CD4-positive, alpha-beta memory T cell (primary cell): ENCODE data around the gene PITX1. TPM values are rescaled to one million over a fixed set of nuclear protein-coding genes. Genes with fewer than 3 reads are reported as not detected.
A peak's percentile ranks its signal among the peaks of the same experiment; 100 is the strongest.
"Not testable (repeated sequence)": the region's sequence is repeated elsewhere in the genome, so short reads cannot be mapped to it uniquely, and the experiment has no call there.

Experiments
- CTCF ChIA-PET: fragments of 350-600 bp; sonication (Branson Sonifier 250); formaldehyde crosslinking; loops from one replicate; lab custom pipeline; 2021; ENCODE audit warnings: inconsistent platforms; ENCODE audit not compliant: partially characterized antibody; lab: Charles Lee
- POLR2A ChIA-PET: fragments of 350-600 bp; sonication (Branson Sonifier 250); formaldehyde crosslinking; loops from one replicate; lab custom pipeline; 2021; ENCODE audit not compliant: partially characterized antibody; lab: Charles Lee
- DNase-seq, 5 donors: peaks; one replicate each; pipeline versions ENCODE4 v3.0.0 to v3.0.0-alpha.2; 2020 to 2022; ENCODE audit warnings: mixed read lengths in 1 of 5
- H3K27ac ChIP-seq: one replicate; pipeline ENCODE4 v1.7.0; 2013; ENCODE audit warnings: low read depth, low read length
- H3K27me3 ChIP-seq: 2 replicates; pipeline ENCODE4 v1.7.0; 2013; ENCODE audit warnings: mild to moderate bottlenecking, low read length, moderate library complexity; ENCODE audit not compliant: insufficient read depth
- H3K36me3 ChIP-seq: 2 replicates; pipeline ENCODE4 v1.7.0; 2013; ENCODE audit warnings: mild to moderate bottlenecking, low read length, moderate library complexity; ENCODE audit not compliant: insufficient read depth
- H3K4me1 ChIP-seq: 2 replicates; pipeline ENCODE4 v1.7.0; 2013; ENCODE audit warnings: mild to moderate bottlenecking, low read length, moderate library complexity; ENCODE audit not compliant: insufficient read depth
- H3K4me3 ChIP-seq, 2 donors: one replicate each; pipeline ENCODE4 v1.7.0; 2013; ENCODE audit warnings: low read length in 2 of 2, mild to moderate bottlenecking in 1 of 2
- H3K9me3 ChIP-seq, 2 donors: one replicate each; pipeline ENCODE4 v1.7.0; 2013; ENCODE audit warnings: low read length in 2 of 2, control low read depth in 1 of 2; ENCODE audit not compliant: control insufficient read depth in 1 of 2
- H3K27ac Mint-ChIP-seq, 7 donors: one replicate each; pipeline ENCODE4 v1.8.0; 2020 to 2021; ENCODE audit warnings: mixed read lengths in 7 of 7, mild to moderate bottlenecking in 6 of 7, inconsistent platforms in 3 of 7, moderate library complexity in 3 of 7
- H3K27me3 Mint-ChIP-seq, 2 donors: one replicate each; pipeline ENCODE4 v1.8.0; 2020 to 2021; ENCODE audit warnings: mixed read lengths in 2 of 2
- H3K36me3 Mint-ChIP-seq, 2 donors: one replicate each; pipeline ENCODE4 v1.8.0; 2020 to 2021; ENCODE audit warnings: mixed read lengths in 2 of 2, inconsistent platforms in 1 of 2, mild to moderate bottlenecking in 1 of 2
- H3K4me1 Mint-ChIP-seq, 4 donors: one replicate each; pipeline ENCODE4 v1.8.0; 2020 to 2021; ENCODE audit warnings: mixed read lengths in 4 of 4, mild to moderate bottlenecking in 1 of 4
- H3K4me3 Mint-ChIP-seq, 8 donors: one replicate each; pipeline ENCODE4 v1.8.0; 2020 to 2021; ENCODE audit warnings: mixed read lengths in 8 of 8, mild to moderate bottlenecking in 7 of 8, moderate library complexity in 6 of 8, inconsistent platforms in 3 of 8
- H3K9me3 Mint-ChIP-seq, 8 donors: one replicate each; pipeline ENCODE4 v1.8.0; 2020 to 2021; ENCODE audit warnings: mixed read lengths in 8 of 8, mild to moderate bottlenecking in 5 of 8, inconsistent platforms in 3 of 8, moderate library complexity in 1 of 8
- intact Hi-C: fragments of 100-400 bp; cut with micrococcal nuclease; formaldehyde crosslinking; loops from one replicate; pipeline ENCODE4 v1.15.1; 2023
- polyA plus RNA-seq, 2 donors: library from polyadenylated mRNA; unstranded; fragments of 300-500 nt; fragmentation: Illumina TruSeq; gene quantifications; one replicate each; pipeline ENCODE4 v1.2.3, GENCODE V29; 2021
- total RNA-seq, 2 experiments: library from RNA; stranded (reverse); gene quantifications; one replicate each; pipeline ENCODE4 v1.2.3, GENCODE V29; 2021

The PITX1 gene
- total and polyA plus RNA-seq, 4 experiments from 2014 or later: not detected

GRCh38 chr5:135007749-135008363, 26.2 kb downstream of the PITX1 start:
- Histone ChIP-seq H3K9me3 (no peaks in the 10 kb centered on the region), H3K4me1 (no peaks in the 10 kb centered on the region), H3K27me3 (no peaks in the 10 kb centered on the region), H3K27ac (no peak overlapping the region), H3K4me3 (no peak overlapping the region), H3K36me3 (no peaks in the 10 kb centered on the region)
- no peak overlapping the region for H3K27ac Mint-ChIP-seq
- H3K27me3 Mint-ChIP-seq: no peaks in the 10 kb centered on the region
- H3K36me3 Mint-ChIP-seq: peaks cover 2 to 18% of the 10 kb centered on the region in 2 donors
- CTCF ChIA-PET: no interaction called here
- H3K4me3 Mint-ChIP-seq: no peak overlapping the region
- H3K4me1 Mint-ChIP-seq: no peaks in the 10 kb centered on the region
- intact Hi-C loops: loop anchor here (2.0 kb wide), 1 partner anchor 69 kb away; no protein-coding TSS in a partner anchor
- DNase-seq: no peak
- H3K9me3 Mint-ChIP-seq: no peaks in the 10 kb centered on the region
- POLR2A ChIA-PET: no interaction called here

GRCh38 chr5:135007305-135007704, 26.7 kb downstream of the PITX1 start:
- Histone ChIP-seq H3K4me1 (no peaks in the 10 kb centered on the region), H3K36me3 (no peaks in the 10 kb centered on the region), H3K4me3 (no peak overlapping the region), H3K27ac (no peak overlapping the region), H3K27me3 (no peaks in the 10 kb centered on the region), H3K9me3 (no peaks in the 10 kb centered on the region)
- Mint-ChIP-seq H3K36me3 (peaks cover 2 to 22% of the 10 kb centered on the region in 2 donors), H3K9me3 (no peaks in the 10 kb centered on the region), H3K4me3 (no peak overlapping the region), H3K4me1 (no peaks in the 10 kb centered on the region), H3K27ac (no peak overlapping the region), H3K27me3 (peaks cover 0 to 4% of the 10 kb centered on the region in 2 donors)
- intact Hi-C loops: no loop called here
- DNase-seq: no peak
- ChIA-PET CTCF (no interaction called here), POLR2A (no interaction called here)

- DNase-seq: no peak
- no peaks in the 10 kb centered on the region for H3K9me3 Mint-ChIP-seq
- H3K27me3 Mint-ChIP-seq: peaks cover 0 to 5% of the 10 kb centered on the region in 2 donors
- no peaks in the 10 kb centered on the region for H3K4me1 ChIP-seq
- no peaks in the 10 kb centered on the region for H3K4me1 Mint-ChIP-seq
- POLR2A ChIA-PET: no interaction called here
- no peak overlapping the region for H3K4me3 Mint-ChIP-seq
- no peaks in the 10 kb centered on the region for H3K36me3 ChIP-seq
- peaks cover 7 to 24% of the 10 kb centered on the region in 2 donors for H3K36me3 Mint-ChIP-seq
- no peak overlapping the region for H3K4me3 ChIP-seq
- H3K9me3 ChIP-seq: no peaks in the 10 kb centered on the region
- no peak overlapping the region for H3K27ac ChIP-seq
- intact Hi-C loops: no loop called here
- CTCF ChIA-PET: no interaction called here
- no peak overlapping the region for H3K27ac Mint-ChIP-seq
- no peaks in the 10 kb centered on the region for H3K27me3 ChIP-seq
These were observed 29.0 kb downstream of the PITX1 start for GRCh38 chr5:135005076-135005475.

- POLR2A ChIA-PET: no interaction called here
These were observed 29.7 kb downstream of the PITX1 start for GRCh38 chr5:135004376-135004775.

GRCh38 chr5:134998068-134998467, 36.0 kb downstream of the PITX1 start:
- H3K4me3 Mint-ChIP-seq, POLR2A ChIA-PET, H3K27ac Mint-ChIP-seq, H3K27me3 ChIP-seq, DNase-seq, H3K9me3 Mint-ChIP-seq, H3K4me1 ChIP-seq, H3K4me3 ChIP-seq, H3K36me3 ChIP-seq, CTCF ChIA-PET, H3K9me3 ChIP-seq, intact Hi-C loops, H3K27me3 Mint-ChIP-seq, H3K4me1 Mint-ChIP-seq, H3K27ac ChIP-seq: not testable (repeated sequence)
- peaks cover 5 to 13% of the 10 kb centered on the region in 2 donors for H3K36me3 Mint-ChIP-seq

More at GRCh38 chr5:135004376-135004775, 29.7 kb downstream of the PITX1 start:
- Mint-ChIP-seq H3K4me3 (no peak overlapping the region), H3K27ac (no peak overlapping the region), H3K4me1 (no peaks in the 10 kb centered on the region), H3K36me3 (peaks cover 7 to 24% of the 10 kb centered on the region in 2 donors), H3K9me3 (peaks cover 0 to under 1% (median 0%) of the 10 kb centered on the region in 8 donors), H3K27me3 (peaks cover 0 to 5% of the 10 kb centered on the region in 2 donors)
- Histone ChIP-seq H3K27me3 (no peaks in the 10 kb centered on the region), H3K9me3 (no peaks in the 10 kb centered on the region), H3K27ac (no peak overlapping the region), H3K4me1 (no peaks in the 10 kb centered on the region), H3K36me3 (no peaks in the 10 kb centered on the region), H3K4me3 (no peak overlapping the region)
- CTCF ChIA-PET: no interaction called here
- no peak for DNase-seq
- intact Hi-C loops: no loop called here

GRCh38 chr5:134997015-134997414, 37.0 kb downstream of the PITX1 start:
- POLR2A ChIA-PET: no interaction called here
- intact Hi-C loops: no loop called here

GRCh38 chr5:134995850-134996402, 38.1 kb downstream of the PITX1 start:
- no peak for DNase-seq

More at GRCh38 chr5:134997015-134997414, 37.0 kb downstream of the PITX1 start:
- Mint-ChIP-seq H3K4me1 (no peaks in the 10 kb centered on the region), H3K4me3 (no peak overlapping the region), H3K36me3 (peaks cover 5 to 7% of the 10 kb centered on the region in 2 donors), H3K9me3 (peaks cover 0 to 6% (median 0%) of the 10 kb centered on the region in 8 donors), H3K27ac (no peak overlapping the region), H3K27me3 (no peaks in the 10 kb centered on the region)
- Histone ChIP-seq H3K36me3 (no peaks in the 10 kb centered on the region), H3K4me1 (no peaks in the 10 kb centered on the region), H3K27me3 (no peaks in the 10 kb centered on the region), H3K9me3 (no peaks in the 10 kb centered on the region), H3K4me3 (no peak overlapping the region), H3K27ac (no peak overlapping the region)
- CTCF ChIA-PET: no interaction called here
- DNase-seq: no peak

More at GRCh38 chr5:134995850-134996402, 38.1 kb downstream of the PITX1 start:
- no peaks in the 10 kb centered on the region for H3K4me1 Mint-ChIP-seq
- ChIA-PET CTCF (no interaction called here), POLR2A (no interaction called here)
- H3K36me3 Mint-ChIP-seq: peaks cover 4 to 7% of the 10 kb centered on the region in 2 donors
- Histone ChIP-seq H3K4me1 (no peaks in the 10 kb centered on the region), H3K9me3 (no peaks in the 10 kb centered on the region), H3K36me3 (no peaks in the 10 kb centered on the region), H3K27ac (no peak overlapping the region), H3K27me3 (no peaks in the 10 kb centered on the region), H3K4me3 (no peak overlapping the region)
- H3K27ac Mint-ChIP-seq: peak overlapping the region in 1 of 7 donors; percentile 16
- no peaks in the 10 kb centered on the region for H3K27me3 Mint-ChIP-seq
- peaks cover 0 to 6% (median 0%) of the 10 kb centered on the region in 8 donors for H3K9me3 Mint-ChIP-seq
- no peak overlapping the region for H3K4me3 Mint-ChIP-seq
- intact Hi-C loops: no loop called here
